PC-9 (cell line): ENCODE measurements around the gene PRDM15.

ENCODE experiments used
- EZH2 ChIP-seq: fragments of 200-600 bp; sonication (generic); IDR thresholded peaks from 2 replicates; pipeline ENCODE4 v1.8.0; 2017; ENCODE audit warnings: antibody characterized with exemption, low read depth
- TF ChIP-seq, protein P1 (sequence below): fragments of 200-600 bp; sonication (generic); conservative IDR thresholded peaks from 2 replicates; pipeline ENCODE4 v1.6.1; 2017; ENCODE audit warnings: mixed run types, antibody characterized with exemption, mild to moderate bottlenecking, moderate library complexity

DNA sequence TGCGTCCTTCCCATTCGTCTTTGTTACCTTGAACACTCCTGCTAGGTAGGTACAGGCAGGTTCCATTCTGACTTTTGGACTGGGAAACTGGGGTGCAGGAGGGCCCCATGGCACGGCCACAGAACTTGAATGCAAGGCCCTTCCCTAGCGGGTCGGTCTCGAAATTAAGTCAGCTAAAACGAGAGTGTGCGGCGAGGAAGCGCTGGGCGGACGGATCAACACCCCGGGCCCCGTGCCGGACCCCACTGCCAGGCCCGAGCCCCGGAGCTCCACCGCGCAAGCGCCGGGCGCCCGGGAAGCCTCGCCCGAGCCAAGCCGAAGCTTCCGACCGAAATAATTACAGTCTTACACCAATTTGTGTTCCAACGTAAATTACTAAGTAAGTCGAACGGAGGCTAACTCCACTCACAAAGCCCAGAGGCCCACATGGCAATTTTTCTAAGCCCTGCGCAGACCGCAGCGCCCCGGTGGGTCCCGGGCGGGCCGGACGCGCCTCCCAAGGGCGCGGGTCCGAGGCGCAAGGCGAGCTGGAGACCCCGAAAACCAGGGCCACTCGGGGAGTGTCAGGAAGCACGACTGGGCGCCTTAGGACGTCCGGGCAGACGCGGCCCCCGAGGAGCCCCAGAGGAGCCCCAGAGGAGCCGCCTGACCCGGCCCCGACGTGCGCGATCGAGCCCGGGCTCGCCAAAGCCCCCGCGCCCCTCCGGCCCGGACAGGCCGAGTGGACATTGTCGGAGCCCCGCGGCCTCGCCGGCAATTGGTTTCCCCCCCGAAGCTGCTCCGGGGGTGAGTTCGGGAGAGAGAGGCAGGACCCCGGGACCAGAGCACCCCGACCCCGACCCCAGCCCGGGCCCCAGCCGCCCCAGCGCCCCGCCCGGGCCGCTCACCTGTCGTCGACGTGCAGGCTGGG is 112.9 kb downstream of the PRDM15 start:
- TF ChIP-seq, protein P1, sequence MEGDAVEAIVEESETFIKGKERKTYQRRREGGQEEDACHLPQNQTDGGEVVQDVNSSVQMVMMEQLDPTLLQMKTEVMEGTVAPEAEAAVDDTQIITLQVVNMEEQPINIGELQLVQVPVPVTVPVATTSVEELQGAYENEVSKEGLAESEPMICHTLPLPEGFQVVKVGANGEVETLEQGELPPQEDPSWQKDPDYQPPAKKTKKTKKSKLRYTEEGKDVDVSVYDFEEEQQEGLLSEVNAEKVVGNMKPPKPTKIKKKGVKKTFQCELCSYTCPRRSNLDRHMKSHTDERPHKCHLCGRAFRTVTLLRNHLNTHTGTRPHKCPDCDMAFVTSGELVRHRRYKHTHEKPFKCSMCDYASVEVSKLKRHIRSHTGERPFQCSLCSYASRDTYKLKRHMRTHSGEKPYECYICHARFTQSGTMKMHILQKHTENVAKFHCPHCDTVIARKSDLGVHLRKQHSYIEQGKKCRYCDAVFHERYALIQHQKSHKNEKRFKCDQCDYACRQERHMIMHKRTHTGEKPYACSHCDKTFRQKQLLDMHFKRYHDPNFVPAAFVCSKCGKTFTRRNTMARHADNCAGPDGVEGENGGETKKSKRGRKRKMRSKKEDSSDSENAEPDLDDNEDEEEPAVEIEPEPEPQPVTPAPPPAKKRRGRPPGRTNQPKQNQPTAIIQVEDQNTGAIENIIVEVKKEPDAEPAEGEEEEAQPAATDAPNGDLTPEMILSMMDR, result no peak
- TF ChIP-seq EZH2, result no peak
